ENCODE measurements around the gene SEC14L2. TPM values are rescaled to one million over a fixed set of nuclear protein-coding genes. Genes with fewer than 3 reads are reported as not detected.
A peak's percentile ranks its signal among the peaks of the same experiment; 100 is the strongest.

The SEC14L2 gene
- total and polyA plus RNA-seq, 2 donors (not counting 1 experiment from before 2014, with no cell fraction given): 0.24 to 0.67 TPM

- H3K36me3 ChIP-seq (replicated peaks in 1 of 2; ENCODE audit: control extremely low read depth in 1 of 2, control insufficient read depth in 1 of 2, extremely low read depth in 1 of 2, insufficient read depth in 2 of 2, low read length in 1 of 2): no peaks in the 10 kb centered on the region
- H3K27me3 Mint-ChIP-seq: no peaks in the 10 kb centered on the region
- peak within 1 kb of the TSS; percentile 48 for H3K9ac ChIP-seq (ENCODE audit: low read length)
- peak within 1 kb of the TSS; percentile 84 for H2AFZ ChIP-seq (ENCODE audit: insufficient read depth, low read depth, low read length, poor library complexity, severe bottlenecking)
- WGBS (ENCODE audit: insufficient coverage): under 1% methylated on average over 90 of the region's 95 CpGs
- no peaks in the 10 kb centered on the region for H3K79me2 ChIP-seq (ENCODE audit: control insufficient read depth, insufficient read depth, low read length)
- H3K4me3 ChIP-seq (ENCODE audit: control extremely low read depth in 1 of 5, extremely low read depth in 1 of 5, insufficient read depth in 1 of 5, low read depth in 2 of 5, low read length in 4 of 5): peak within 1 kb of the TSS in 4 of 5 experiments; percentile 25 to 61 (median 42)
- no peaks in the 10 kb centered on the region for H4K20me1 ChIP-seq (ENCODE audit: control insufficient read depth, insufficient read depth, low read length, poor library complexity, severe bottlenecking)
- H3K4me1 Mint-ChIP-seq: peaks cover 21% of the 10 kb centered on the region
- H3K27me3 ChIP-seq (replicated peaks in 1 of 4; ENCODE audit: control extremely low read depth in 1 of 4, control insufficient read depth in 3 of 4, insufficient read depth in 4 of 4, low read length in 3 of 4): no peaks in the 10 kb centered on the region
- H3K9me3 ChIP-seq (ENCODE audit: control extremely low read depth in 1 of 3, control insufficient read depth in 2 of 3, insufficient read depth in 1 of 3, low read length in 2 of 3): no peaks in the 10 kb centered on the region
- CTCF ChIA-PET: interaction anchor here (0.6 to 19.9 kb wide), 24 partner anchors 9 to 204 kb away, joined by 3 to 510 read pairs (median 4); partner anchors contain the start of genes CASTOR1, CCDC157, MTFP1 and SEC14L2
- TF ChIP-seq EZH2 (IDR thresholded peaks at IDR 0.05; ENCODE audit: borderline replicate concordance, insufficient read depth, low read depth, low read length, poor library complexity, severe bottlenecking) (no peak), CTCF (IDR thresholded peaks at IDR 0.05) (peak; percentile 84)
- DNase-seq (peak; percentile 90), ATAC-seq (ENCODE audit: low read depth) (peak; percentile 88)
- H3K4me2 ChIP-seq (replicated peaks; ENCODE audit: low read depth, low read length, poor library complexity, severe bottlenecking): peak within 1 kb of the TSS; percentile 85
- H3K27ac ChIP-seq (ENCODE audit: low read length in 2 of 2): no peak within 1 kb of the TSS
- POLR2A ChIA-PET: interaction anchor here (0.6 to 3.1 kb wide), 6 partner anchors 10 to 149 kb away, joined by 3 to 20 read pairs (median 4); partner anchors contain the start of genes CASTOR1 and SEC14L2
- H3K27ac Mint-ChIP-seq: peak within 1 kb of the TSS; percentile 54
- H3K9me3 Mint-ChIP-seq (ENCODE audit: insufficient read depth): no peaks in the 10 kb centered on the region
- peaks cover 14 to 20% of the 10 kb centered on the region in 2 donors for H3K4me1 ChIP-seq (ENCODE audit: control insufficient read depth in 2 of 2, insufficient read depth in 2 of 2, low read length in 2 of 2)
- H3K4me3 Mint-ChIP-seq: peak within 1 kb of the TSS; percentile 83
- intact Hi-C loops (cut with micrococcal nuclease): loop anchor here (1.0 kb wide), 3 partner anchors 30 to 124 kb away; partner anchors contain the start of gene CCDC157
Measured at GRCh38 chr22:30386960-30387827, 9.6 kb upstream of the SEC14L2 start, which contains the start of gene RNF215. Gene RNF215 (minus strand): TSS chr22:30387411. CDS start chr22:30387313, 98 bp downstream.
